ENCODE results near the gene TMEM117.
"Not testable (repeated sequence)": the region's sequence is repeated elsewhere in the genome, so short reads cannot be mapped to it uniquely, and the experiment has no call there.

TMEM117 gene

GRCh38 chr12:44126806-44127205, 290.9 kb downstream of the TMEM117 start:
- no peak for DNase-seq

- no peak for DNase-seq
Observed at GRCh38 chr12:44127966-44128710, 292.3 kb downstream of the TMEM117 start.

GRCh38 chr12:44143175-44143574, 307.3 kb downstream of the TMEM117 start:
- DNase-seq: no peak

DNA sequence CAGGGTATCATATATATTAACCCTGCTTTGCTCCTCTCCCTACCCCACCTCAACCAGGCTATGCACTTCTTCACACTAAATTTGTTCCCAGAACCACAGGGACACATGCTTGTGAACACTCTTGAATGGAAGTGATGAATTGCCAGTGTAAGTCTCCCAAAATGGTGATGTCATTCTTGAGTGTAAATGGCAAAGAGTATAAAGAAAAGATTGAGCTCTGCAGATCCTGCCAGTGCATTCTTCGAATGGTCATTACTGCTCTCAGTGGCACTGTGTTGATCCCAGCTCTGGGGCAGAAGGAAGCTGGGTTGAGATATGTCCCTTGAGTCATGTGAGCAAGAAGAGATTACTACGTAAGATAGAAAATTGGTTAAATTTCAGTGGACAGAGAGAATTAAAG, 313.1 kb downstream of the TMEM117 start:
- no peak for DNase-seq

- DNase-seq: no peak
Observed at GRCh38 chr12:44154128-44154527, 318.2 kb downstream of the TMEM117 start.

DNA sequence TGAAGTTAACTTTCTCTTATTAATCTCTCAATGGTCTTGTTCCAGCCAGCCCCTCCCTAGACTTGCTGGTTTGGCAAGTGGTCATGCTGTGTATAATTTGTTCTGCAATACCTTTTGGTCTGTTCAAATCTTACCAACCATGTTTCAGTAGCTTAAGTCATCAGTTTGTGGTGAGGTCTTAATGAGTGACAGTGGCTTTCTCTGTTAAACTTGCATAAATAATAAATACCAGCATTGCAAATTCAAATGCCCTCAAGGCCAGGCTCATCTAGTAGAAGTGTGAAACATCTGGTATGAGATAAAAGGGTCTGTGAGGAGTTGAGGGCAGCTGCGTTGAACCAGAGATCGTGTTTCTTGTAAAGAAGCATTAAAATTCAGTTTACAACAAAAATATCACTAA, 319.5 kb downstream of the TMEM117 start:
- DNase-seq: no peak

DNA sequence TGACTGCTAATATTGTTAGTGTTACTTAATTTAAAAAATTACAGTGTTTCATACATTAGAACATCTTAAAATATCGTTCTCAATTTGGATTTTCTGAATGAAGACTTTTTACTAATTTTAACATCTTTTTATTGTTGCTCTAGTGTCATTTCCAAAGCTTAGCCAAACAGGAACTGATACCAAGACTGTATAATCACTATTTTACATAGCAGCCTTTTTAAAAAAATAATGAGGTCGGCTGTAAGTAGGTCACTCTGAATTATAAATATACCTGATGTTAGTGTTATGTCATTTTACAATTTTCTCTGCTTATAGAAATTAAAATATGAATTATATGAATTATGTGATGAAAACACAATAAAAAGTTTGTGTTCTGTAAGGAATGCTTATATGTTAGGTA, 321.5 kb downstream of the TMEM117 start:
- no peak for DNase-seq

DNA sequence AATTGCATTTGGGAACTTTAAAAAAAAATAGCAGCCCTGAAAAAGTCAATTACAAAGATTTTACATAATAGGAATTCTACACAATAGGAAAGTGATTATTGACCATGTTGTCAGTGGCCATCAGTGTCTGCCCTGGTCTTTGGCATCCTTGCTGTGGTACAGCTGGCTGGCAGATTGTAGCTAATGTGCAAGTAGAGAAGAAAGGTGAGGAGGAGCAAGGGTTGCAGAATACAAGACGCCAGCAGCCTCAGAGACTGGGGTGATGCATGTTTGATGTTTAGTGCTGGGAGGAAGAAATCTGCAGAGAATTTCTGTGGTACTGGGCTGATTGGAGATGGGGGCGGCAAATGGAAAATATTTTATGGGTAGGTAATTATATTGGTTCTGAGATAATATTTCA, 322.9 kb downstream of the TMEM117 start:
- DNase-seq: no peak

DNA sequence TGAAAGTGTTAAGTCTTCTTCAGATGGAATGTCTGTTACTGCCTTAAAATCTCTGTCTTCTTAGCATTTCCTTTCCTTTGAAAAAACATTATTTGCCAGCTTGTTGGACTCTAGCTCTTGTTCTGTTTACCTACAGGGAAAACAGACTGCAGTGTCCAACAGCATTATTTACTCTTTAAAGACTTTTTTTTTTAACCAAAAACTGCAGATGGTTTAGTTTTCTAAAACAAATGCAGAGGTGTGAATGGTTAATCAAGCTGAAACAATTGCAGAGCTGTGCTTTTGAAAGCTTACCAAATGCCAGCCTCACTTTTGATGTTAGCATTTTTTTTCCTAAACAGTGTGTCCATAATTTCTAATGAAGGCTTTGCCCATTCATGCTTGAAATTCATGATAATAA, 323.3 kb downstream of the TMEM117 start:
- DNase-seq: no peak

- no peak for DNase-seq
Observed at GRCh38 chr12:44159862-44160261, 324.0 kb downstream of the TMEM117 start.

- no peak for DNase-seq
Observed at GRCh38 chr12:44162961-44163360, 327.1 kb downstream of the TMEM117 start.

DNA sequence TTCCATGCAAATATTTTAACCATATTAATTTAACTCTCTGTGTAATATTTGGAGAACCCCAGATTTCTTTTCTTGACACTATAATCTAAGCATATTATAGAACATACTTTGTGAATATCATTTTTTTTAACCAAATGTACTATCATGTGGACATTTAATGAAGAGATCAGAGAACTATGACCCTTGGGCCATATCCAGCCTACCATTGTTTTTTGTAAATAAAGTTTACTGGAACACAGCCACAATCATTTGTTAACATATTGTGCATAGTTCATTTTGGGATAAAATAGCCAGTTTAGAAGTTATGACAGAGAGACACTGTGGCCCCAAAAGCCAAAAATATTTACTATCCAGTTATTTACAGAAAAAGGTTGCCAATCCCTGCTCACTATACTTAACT, 338.2 kb downstream of the TMEM117 start:
- DNase-seq: no peak

GRCh38 chr12:44184499-44185206, 348.8 kb downstream of the TMEM117 start:
- DNase-seq: no peak

GRCh38 chr12:44193281-44193680, 357.4 kb downstream of the TMEM117 start:
- DNase-seq: no peak

- not testable (repeated sequence) for DNase-seq
Observed at GRCh38 chr12:44195719-44196118, 359.8 kb downstream of the TMEM117 start.

DNA sequence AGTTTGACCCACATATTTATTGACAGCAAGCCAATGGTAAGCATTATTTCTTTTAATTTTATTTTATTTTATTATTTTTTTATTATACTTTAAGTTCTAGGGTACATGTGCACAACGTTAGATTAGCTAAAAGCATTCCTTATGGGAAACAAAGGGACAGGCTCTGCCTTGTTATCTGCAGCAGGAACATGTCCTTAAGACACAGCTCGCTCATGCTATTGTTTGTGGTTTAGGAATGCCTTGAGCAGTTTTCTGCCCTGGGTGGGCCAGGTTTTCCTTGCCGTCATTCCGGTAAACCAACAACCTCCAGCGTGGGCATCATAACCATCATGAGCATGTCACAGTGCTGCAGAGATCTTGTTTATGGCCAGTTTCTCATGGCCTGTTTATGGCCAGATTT, 370.2 kb downstream of the TMEM117 start:
- no peak for DNase-seq

- no peak for DNase-seq
Observed at GRCh38 chr12:44217146-44217883, 381.4 kb downstream of the TMEM117 start.

GRCh38 chr12:44223736-44224135, 387.9 kb downstream of the TMEM117 start:
- no peak for DNase-seq

DNA sequence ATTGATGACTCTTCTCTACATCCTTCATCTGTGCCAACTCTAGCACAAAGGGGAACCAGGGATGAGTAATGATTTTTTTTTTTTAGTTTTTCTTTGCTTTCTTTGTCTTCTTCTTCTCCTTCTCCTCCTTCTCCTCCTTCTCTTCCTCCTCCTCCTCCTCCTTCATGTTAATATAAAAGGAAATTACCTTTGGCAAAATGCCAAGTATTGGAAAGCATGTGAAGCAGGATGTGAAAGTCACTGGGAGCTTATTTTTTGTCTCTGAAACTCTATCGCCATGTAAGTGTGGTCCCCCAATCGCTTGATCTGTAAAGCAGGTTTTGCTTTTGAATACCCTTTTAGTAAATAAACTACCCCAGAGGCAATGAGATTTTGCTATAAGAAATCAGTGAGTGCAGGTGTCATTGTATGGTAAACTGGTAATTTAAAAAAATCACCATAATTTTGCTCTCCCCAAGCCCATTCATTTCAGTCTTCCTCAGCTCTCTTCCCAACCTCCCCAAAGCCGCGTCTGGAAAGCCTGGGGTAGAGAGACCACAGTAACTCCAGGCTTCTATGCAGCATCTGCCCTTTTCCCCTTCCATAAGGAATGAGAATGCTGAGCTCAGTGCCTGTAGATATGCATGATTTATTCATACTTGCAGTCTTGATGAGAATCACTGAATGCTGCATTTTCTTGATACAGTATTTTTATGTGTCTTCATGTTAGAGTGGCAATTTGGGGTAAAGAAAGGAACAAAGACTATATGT, 388.7 kb downstream of the TMEM117 start:
- no peak for DNase-seq

GRCh38 chr12:44225149-44225510, 389.2 kb downstream of the TMEM117 start:
- DNase-seq: no peak

- DNase-seq: no peak
Observed at GRCh38 chr12:44227616-44228015, 391.7 kb downstream of the TMEM117 start.

DNA sequence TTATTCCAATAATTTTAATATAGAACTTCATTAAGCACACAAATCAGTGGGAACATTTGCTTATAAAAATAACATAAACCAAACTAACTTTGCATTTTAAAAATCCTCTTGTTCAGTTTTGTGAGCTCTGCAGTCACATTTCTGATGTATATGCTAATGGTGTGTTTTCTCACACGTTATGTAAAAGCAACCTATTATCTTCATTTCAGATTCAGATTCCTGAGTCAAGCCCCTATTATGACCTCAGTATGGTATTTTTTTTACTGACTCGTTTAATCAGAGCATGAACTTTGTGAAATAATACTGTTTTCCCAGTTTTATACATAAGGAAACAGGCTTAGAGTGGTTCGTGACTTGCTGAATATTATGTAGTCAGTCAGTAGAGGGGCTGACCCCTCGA, 394.0 kb downstream of the TMEM117 start:
- DNase-seq: no peak

GRCh38 chr12:44235674-44236073, 399.8 kb downstream of the TMEM117 start:
- no peak for DNase-seq
